NB4 (cell line): ENCODE results near the gene LRRC10B.

Experiments
- POLR2A ChIP-seq: IDR thresholded peaks from 2 replicates; pipeline ENCODE4 v1.6.1; 2011; ENCODE audit warnings: mild to moderate bottlenecking; ENCODE audit not compliant: insufficient read length; ENCODE audit errors: extremely low read depth
- TF ChIP-seq, protein P1 (sequence below): IDR thresholded peaks from one replicate; pipeline ENCODE4 v1.5.1; 2012; ENCODE audit warnings: low read depth, low read length

DNA sequence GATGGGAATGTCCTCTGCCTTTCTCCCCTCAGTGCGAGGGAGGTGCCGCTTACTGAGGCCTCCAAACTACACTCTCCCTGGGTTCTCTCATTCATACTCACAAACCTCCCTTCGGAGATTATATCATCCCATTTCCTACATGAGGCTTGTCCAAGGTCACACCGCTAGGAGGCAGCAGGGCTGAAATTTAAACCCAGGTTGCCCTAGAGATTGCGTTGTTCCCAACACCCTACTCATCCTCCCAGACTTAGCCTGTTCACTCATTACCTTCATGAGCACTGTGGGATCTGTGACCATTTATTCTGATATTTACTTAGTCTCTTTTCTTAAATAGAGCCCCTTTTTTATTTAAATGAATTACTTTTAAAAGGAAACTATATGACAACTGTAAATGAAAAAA lies 47.6 kb upstream of the LRRC10B start:
- TF ChIP-seq, protein P1, sequence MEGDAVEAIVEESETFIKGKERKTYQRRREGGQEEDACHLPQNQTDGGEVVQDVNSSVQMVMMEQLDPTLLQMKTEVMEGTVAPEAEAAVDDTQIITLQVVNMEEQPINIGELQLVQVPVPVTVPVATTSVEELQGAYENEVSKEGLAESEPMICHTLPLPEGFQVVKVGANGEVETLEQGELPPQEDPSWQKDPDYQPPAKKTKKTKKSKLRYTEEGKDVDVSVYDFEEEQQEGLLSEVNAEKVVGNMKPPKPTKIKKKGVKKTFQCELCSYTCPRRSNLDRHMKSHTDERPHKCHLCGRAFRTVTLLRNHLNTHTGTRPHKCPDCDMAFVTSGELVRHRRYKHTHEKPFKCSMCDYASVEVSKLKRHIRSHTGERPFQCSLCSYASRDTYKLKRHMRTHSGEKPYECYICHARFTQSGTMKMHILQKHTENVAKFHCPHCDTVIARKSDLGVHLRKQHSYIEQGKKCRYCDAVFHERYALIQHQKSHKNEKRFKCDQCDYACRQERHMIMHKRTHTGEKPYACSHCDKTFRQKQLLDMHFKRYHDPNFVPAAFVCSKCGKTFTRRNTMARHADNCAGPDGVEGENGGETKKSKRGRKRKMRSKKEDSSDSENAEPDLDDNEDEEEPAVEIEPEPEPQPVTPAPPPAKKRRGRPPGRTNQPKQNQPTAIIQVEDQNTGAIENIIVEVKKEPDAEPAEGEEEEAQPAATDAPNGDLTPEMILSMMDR, result no peak
- TF ChIP-seq POLR2A, result no peak
